Frontal cortex (tissue), 4 donors: ENCODE data around the gene SYNE2. TPM values are rescaled to one million over a fixed set of nuclear protein-coding genes. Genes with fewer than 3 reads are reported as not detected.
"Not testable (repeated sequence)": the region's sequence is repeated elsewhere in the genome, so short reads cannot be mapped to it uniquely, and the experiment has no call there.

Source experiments
- DNase-seq, 2 donors: peaks; one replicate each; pipeline ENCODE4 v3.0.0; 2012; ENCODE audit warnings: low spot score in 2 of 2
- FAIRE-seq: peaks from 2 replicates; lab custom pipeline; 2012; peaks lifted over from hg19 to GRCh38; lab: Jason Lieb, UNC
- total RNA-seq: library from RNA; depleted of rRNA; stranded (reverse); fragments of >200 nt; gene quantifications from one replicate; pipeline ENCODE4 v1.2.3, GENCODE V29; 2014
- donor health status: control.
- donor health status: control.
- donor health status: control.

SYNE2 gene
- total RNA-seq, 1 donor from 2014 or later: 109 TPM

GRCh38 chr14:64109819-64110554, 257.2 kb downstream of the SYNE2 start:
- no peak for FAIRE-seq
- no peak for DNase-seq

DNA sequence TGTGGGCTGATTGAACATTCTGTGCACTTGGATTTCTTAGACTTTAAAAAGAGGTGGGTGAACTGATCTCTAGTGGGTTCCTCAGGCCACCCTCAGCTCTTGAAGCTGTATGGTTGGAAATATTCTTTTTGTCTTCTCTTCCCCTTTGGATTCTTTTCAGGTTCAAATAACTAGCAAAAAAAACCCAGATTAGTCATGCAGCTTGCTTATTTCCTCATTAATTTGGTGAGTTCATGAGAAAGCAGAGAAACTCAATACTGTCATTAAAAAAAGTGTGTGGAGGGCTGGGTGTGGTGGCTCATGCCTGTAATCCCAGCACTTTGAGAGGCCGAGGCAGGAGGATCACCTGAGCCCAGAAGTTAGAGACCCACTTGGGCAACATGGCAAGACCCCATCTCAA, 258.0 kb downstream of the SYNE2 start:
- FAIRE-seq: no peak
- no peak for DNase-seq

GRCh38 chr14:64112867-64113678, 260.3 kb downstream of the SYNE2 start:
- DNase-seq (no peak), FAIRE-seq (no peak)

- DNase-seq (no peak), FAIRE-seq (no peak)
These were observed 261.4 kb downstream of the SYNE2 start for GRCh38 chr14:64114166-64114565.

DNA sequence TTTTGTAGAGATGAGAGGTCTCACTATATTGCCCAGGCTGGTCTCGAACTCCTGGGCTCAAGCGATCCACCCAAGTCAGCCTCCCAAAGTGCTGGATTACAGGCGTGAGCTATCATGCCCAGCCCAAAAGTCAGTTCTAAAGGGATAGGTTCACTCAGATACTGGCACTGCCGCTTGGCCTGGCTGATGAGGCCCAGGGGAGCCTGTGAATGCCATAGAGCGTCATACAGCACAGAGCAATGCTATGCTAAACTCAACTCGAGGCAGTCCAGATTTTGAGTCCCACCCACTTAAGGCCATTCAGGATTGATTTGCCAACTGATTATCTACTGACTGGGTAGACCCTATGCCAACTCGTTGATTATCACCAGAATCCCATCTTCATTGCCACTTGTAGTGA, 262.0 kb downstream of the SYNE2 start:
- DNase-seq (no peak), FAIRE-seq (no peak)

DNA sequence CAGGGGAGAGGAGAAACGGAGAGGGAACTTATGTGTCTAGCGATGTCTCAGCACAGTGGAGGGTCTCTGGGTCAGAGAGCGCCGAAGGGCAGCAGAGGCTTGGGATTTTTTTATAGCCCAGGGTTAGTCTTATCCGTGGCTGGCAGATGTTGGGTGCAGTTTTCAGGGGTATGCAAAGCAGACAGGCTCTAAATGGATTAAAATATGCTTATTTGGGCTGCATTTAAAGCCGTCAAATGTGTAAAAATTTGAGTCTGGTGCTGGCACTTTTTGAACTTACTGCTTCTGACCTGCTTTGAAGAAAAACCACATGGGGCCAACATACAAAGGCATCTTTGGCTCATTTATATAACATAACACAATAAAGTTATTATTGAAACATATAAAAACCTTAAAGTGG, 262.6 kb downstream of the SYNE2 start:
- DNase-seq (no peak), FAIRE-seq (no peak)

GRCh38 chr14:64117671-64118402, 265.0 kb downstream of the SYNE2 start:
- no peak for DNase-seq
- FAIRE-seq: no peak

- FAIRE-seq, DNase-seq: not testable (repeated sequence)
These were observed 265.6 kb downstream of the SYNE2 start for GRCh38 chr14:64118403-64118742.

DNA sequence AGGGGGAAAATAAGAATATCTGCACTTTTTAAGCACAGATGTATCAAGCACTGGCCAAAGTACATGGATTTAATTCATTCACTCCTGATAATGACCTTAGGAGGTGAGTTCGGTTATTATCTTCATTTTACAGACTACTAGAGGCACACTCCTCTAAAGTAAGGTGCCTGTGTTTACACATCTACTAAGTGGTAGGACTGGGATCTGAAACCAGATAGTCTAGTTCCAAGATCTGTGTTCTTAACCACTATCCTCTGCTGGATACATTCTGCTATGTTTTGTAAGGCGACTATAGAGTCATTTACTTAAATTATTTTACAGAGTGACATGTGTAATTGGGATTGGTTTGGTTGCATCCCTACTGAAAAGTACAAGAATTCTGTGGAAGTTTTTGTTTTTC, 266.1 kb downstream of the SYNE2 start:
- no peak for FAIRE-seq
- no peak for DNase-seq

- no peak for FAIRE-seq
- DNase-seq: no peak
These were observed 266.7 kb downstream of the SYNE2 start for GRCh38 chr14:64119500-64119899.

GRCh38 chr14:64119980-64120379, 267.2 kb downstream of the SYNE2 start:
- FAIRE-seq: no peak

DNA sequence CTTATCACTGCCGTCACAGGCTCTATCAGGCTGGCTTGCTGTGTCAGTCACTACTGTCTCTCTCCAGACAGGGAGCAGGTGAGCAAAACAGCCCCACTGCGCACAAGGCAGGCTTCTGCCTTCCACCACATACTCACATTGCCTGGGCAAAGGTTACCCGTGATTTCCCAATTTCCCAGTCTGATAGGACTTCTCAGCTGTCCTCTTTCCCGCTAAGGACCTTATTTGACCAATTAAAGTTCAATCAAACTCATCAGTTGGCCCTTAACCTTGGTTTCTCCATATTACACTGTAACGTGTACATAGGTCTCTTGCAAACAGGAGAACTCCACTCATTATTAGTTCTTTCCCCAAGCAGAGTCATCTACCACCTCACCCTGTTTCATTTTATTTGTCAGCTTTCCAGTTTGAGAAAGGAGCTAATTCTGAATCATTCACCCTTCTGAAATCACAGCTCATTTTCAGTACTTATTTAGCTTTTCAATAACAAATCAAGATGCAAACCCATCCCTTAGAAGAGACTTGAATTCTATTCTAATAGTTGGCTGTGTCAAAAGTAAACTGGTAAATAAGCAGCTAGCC, 270.5 kb downstream of the SYNE2 start:
- no peak for FAIRE-seq
- no peak for DNase-seq

More at GRCh38 chr14:64119980-64120379, 267.2 kb downstream of the SYNE2 start:
- DNase-seq: no peak

GRCh38 chr14:64125270-64125669, 272.5 kb downstream of the SYNE2 start:
- no peak for DNase-seq
- no peak for FAIRE-seq

- no peak for FAIRE-seq
- no peak for DNase-seq
These were observed 273.7 kb downstream of the SYNE2 start for GRCh38 chr14:64126548-64126947.

DNA sequence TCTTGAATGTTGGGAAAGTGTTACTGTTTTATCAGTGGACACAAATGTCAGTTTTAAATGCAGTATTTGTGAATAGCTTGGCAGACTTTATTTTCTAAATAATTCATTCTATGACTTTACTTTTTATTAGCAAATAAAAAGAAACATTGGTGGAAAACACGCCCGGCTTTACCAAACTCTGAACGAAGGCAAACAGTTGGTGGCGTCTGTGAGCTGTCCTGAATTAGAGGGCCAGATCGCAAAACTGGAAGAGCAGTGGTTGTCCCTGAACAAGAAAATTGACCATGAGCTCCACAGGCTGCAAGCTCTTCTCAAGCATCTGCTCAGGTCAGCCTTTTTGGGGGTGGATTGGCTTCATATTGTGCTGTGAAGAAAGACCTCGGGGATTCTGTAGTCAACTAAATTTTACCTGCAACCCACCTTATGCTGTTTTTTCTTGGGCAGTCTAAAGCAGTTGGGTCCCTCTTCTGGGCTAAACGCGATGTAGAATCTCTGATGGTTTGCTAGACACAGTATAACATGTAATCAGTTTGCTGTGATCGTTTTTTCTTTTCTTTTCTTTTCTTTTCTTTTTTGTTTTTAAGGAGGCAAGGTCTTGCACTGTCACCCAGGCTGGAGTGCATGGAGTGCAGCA, 285.0 kb downstream of the SYNE2 start:
- FAIRE-seq (no peak), DNase-seq (no peak)

- no peak for DNase-seq
- no peak for FAIRE-seq
These were observed 294.5 kb downstream of the SYNE2 start for GRCh38 chr14:64147126-64147790.

DNA sequence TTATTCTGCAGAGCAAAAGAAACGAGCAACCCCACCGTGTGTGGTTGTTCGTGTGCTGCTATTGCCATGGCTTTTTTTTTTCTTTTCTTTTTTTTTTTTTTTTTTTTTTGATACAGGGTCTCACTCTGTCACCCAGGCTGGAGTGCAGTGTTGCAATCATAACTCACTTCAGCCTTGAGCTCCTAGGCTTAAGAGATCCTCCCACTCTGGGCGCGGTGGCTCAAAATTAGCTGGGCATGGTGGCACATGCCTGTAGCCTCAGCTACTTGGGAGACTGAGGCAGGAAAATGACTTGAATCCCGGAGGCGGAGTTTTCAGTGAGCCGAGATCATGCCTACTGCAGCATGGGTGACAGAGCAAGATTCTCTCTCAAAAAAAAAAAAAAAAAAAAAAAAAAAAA, 297.1 kb downstream of the SYNE2 start:
- DNase-seq (no peak), FAIRE-seq (no peak)

GRCh38 chr14:64158608-64159007, 305.8 kb downstream of the SYNE2 start:
- no peak for DNase-seq
- FAIRE-seq: no peak

DNA sequence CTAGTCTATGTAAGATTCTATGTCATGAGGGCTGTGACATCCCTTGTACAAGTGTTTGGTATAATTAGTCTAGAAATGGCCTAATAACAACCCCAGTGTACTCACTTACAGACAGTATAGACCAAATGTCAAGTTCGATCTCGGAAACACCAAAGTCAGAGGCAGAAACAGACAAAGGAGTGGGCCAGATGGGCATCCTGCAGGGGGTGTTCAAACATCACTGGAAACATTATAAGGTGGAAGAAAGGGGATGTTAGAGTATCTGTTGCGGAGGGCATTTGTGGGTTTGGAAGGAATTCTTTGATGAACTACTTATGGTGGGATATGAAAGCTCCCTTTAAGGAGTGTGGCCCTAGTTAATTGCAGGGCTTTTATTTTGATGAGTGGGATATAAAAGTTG, 306.8 kb downstream of the SYNE2 start:
- FAIRE-seq: no peak
- no peak for DNase-seq
